ENCODE measurements around the gene SYT14.
"Not testable (repeated sequence)": the region's sequence is repeated elsewhere in the genome, so short reads cannot be mapped to it uniquely, and the experiment has no call there.

The SYT14 gene

DNA sequence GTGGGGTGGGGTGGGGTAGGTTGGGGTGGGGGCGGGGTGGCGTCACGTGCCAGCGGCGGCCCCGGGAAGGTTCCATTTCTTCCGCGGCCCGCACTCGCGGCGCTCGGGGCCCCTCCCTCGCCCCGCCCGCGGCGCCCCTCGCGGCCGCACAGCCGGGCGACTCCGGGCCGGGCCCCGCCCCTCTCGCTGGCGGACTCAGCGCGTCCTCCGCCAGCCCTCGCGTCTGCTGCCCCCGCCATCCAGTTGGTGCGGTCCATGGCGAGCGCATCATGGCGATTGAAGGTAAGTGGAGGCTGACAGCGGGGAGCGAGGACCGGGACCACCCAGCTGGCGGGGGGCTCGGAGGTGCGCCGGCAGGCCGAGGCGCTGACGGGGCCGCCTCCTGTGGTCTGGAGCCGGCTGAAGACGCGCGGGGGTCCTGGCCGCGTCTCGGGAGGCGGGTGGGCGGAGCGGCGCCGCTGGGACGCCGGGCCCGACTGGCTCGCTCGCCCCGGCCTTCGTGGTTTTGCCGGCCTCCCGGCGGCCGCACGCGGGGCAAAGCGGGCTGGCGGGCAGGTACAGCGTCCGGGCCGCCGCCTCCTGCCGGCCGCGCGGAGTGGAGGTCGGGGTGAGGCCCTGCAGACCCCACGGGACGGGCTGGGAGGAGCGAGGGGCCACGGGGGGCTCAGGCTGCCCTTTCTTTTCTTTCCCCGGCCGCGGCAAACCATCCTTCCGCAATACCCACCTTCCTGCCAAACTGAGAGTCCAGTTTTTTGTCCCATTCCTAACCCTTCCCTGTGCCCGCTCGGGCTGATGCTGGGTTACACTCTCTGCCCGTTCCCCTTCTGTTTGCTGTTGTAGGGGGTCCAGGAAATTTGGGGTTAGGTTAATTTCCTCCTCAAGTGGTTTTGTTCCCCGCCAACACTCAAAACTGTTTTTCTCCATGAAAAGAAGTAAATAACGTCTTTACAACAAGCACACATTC lies at the start of gene SYT14:
Gene SYT14, plus strand, starts transcription at position 222 of the 964 bp plus-strand sequence. Its CDS starts 48 bp downstream, at position 270.
- DNase-seq (ENCODE audit: low read depth, low spot score): no peak

DNA sequence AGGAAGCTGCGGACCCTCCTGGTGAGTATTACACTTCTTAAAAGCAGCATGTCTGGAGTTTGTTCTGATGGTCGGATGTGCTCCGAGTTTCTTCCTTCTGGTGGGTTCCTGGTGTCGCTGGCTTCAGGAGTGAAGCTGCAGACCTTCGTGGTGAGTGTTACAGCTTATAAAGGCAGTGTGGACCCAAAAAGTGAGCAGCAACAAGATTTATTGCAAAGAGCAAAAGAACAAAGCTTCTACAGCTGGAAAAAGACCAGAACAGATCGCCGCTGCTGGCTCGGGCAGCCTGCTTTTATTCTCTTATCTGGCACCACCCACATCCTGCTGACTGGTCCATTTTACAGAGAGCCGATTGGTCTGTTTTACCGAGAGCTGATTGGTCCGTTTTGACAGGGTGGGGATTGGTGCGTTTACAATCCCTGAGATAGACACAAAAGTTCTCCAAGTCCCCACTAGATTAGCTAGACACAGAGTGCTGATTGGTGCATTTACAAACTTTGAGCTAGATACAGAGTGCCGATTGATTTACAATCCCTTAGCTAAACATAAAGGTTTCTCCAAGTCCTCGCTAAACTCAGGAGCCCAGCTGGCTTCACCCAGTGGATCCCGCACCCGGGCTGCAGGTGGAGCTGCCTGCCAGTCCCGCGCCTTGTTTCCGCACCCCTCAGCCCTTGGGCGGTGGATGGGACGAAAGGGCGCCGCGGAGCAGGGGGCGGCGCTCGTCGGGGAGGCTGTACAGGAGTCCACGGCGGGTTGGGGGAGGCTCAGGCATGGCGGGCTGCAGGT lies 49.5 kb upstream of the SYT14 start:
- not testable (repeated sequence) for DNase-seq (ENCODE audit: low read depth, low spot score)

GRCh38 chr1:209889077-209889418 lies 49.0 kb upstream of the SYT14 start:
- DNase-seq (ENCODE audit: low read depth, low spot score): no peak

DNA sequence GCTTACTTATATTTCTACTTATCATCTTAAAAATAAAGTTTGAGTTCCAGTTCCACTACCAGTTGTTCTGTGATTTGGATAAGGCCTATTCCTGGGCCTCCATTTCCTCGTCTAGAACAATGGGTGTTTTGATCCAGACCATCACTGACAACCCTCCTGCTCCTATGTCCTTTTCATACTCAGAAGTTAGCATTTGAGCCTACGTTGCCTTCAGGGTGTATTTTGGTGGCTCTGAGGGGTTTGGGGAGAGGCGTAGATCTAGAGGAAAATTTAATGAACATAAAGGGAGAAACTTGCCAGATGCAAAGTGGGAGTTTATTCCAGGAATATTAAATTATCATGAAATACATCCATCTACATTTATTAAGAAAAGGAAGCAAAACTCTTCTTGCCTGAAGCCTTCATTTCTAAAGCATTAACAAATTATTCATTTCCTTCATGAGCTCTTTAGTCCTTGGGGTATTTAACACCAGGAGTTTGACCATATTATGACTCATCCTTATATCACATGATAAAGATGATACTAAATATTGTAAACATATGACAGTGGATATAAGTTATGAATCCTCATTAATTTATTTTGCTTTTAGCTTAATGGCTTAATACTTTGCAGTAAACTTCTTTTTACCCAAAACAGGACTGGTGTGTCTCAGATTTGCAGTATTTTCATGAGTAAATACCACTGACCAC lies 47.2 kb upstream of the SYT14 start:
- no peak for DNase-seq (ENCODE audit: low read depth, low spot score)

DNA sequence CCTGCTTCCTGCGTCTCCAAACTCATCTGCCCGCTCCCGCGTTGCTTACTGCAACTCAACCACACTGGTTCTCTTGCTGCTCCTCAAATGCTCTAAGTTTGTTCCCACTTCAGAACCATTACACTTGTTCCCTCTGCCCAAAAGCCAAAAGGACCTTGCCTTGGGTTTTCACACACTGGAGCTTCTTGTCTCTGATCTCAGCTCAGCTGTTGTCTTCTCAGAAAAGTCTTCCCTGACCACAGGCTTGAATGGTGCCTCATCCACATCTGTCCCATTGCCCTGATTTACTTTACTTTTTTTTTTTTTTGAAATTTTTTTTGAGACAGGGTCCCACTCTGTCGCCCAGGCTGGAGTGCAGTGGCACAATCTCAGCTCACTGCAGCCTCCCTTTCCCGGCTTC lies 44.3 kb upstream of the SYT14 start:
- no peak for DNase-seq (ENCODE audit: low read depth, low spot score)

GRCh38 chr1:209895709-209896108 lies 42.3 kb upstream of the SYT14 start:
- no peak for DNase-seq (ENCODE audit: low read depth, low spot score)

GRCh38 chr1:209896346-209896745 lies 41.7 kb upstream of the SYT14 start:
- DNase-seq (ENCODE audit: low read depth, low spot score): no peak

- not testable (repeated sequence) for DNase-seq (ENCODE audit: low read depth, low spot score)
Measured at GRCh38 chr1:209898271-209898670, 39.7 kb upstream of the SYT14 start.

DNA sequence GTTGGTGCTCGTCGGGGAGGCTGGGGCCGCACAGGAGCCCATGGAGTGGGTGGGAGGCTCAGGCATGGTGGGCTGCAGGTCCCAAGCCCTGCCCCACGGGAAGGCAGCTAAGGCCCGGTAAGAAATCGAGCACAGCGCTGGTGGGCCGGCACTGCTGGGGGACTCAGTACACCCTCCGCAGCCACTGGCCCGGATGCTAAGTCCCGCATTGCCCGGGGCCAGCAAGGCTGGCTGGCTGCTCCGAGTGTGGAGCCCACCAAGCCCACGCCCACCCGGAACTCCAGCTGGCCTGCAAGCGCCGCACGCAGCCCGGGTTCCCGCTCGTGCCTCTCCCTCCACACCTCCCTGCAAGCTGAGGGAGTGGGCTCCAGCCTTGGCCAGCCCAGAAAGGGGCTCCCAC lies 39.2 kb upstream of the SYT14 start:
- DNase-seq (ENCODE audit: low read depth, low spot score): not testable (repeated sequence)

DNA sequence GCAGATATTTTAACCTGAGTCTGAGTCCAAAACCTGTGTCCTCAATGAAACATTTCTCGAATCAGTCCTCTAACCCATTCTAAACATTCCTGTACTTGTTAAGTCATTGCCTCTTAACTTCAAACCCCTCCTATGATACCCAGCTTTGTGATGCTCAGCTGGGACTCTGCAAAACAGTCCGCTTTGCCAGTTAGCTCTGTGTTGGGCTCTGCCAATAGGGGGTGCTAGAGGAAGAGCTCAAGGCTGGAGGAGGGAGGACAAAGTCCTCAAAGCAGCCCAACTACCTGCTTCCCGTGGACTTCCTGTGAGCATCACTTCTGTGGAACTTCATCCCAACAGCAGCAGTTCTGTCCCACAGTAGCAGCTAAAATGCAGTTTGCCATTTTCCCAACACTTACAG lies 38.1 kb upstream of the SYT14 start:
- no peak for DNase-seq (ENCODE audit: low read depth, low spot score)

DNA sequence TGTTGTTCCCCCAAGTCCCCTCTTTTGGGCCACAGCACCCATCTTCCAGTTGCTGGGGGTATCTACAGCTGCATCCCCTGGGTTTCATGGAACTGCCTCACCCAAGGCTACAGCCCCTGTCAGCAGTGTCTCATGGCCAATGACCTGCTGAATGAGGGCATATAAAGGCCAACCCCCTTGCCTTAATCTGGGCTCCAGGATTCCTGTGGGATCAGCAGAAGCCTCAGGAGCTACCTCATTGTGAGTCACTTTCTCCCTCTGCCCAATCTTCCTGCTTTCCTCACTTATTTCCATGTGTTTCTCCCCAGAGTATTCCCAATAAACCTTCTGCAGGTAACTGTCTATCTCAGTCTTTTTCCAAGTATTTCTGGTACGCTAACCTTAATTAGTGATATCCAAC lies 37.3 kb upstream of the SYT14 start:
- DNase-seq (ENCODE audit: low read depth, low spot score): no peak

DNA sequence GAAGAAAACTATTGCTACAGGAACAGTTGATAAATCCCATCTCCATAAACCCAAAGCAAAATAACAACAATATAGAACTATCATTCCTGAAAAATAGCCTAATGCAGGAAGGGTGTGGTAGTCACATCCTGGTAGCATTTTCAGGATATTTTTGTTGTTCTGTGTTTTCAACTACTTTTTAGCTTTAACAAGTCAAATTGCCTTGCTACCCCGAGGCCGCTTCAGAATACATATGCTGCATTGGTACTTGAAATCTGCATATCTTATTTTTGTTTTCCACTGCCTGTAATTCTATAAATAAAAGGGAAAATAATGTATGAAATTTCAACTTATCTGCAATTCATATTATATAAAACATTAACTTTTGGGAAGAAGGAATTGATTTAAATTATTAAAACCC lies 36.8 kb upstream of the SYT14 start:
- no peak for DNase-seq (ENCODE audit: low read depth, low spot score)

DNA sequence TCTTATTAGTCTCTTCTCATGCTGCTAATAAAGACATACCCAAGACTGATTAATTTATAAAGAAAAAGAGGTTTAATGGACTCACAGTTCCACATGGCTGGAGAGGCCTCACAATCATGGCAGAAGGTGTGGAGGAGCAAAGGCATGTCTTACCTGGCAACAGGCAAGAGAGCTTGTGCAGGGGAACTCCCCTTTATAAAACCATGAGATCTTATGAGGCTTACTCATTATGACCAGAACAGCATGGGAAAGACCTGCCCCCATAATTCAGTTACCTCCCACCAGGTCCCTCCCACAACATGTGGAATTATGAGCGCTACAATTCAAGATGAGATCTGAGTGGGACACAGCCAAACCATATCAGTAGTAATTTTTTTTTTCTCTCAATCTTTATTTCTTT lies 33.2 kb upstream of the SYT14 start:
- not testable (repeated sequence) for DNase-seq (ENCODE audit: low read depth, low spot score)

DNA sequence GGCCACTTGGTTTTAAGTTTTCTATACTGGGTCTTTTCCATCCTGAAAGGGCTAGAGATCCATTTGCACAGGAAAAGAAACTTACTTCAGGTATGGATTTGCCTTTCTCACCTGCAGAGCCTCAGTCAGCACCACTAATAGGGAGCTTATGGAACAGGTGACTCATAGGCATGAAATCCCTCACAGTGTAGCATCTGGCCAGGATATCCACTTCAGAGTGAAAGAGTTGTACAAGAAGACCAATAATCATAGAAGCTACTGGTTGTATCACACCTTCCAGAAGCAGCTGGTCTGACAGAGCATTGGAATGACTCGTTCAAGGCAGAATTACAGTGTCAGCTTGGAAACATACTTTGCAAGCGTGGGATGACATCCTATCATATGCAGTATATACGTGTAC lies 26.3 kb upstream of the SYT14 start:
- no peak for DNase-seq (ENCODE audit: low read depth, low spot score)

DNA sequence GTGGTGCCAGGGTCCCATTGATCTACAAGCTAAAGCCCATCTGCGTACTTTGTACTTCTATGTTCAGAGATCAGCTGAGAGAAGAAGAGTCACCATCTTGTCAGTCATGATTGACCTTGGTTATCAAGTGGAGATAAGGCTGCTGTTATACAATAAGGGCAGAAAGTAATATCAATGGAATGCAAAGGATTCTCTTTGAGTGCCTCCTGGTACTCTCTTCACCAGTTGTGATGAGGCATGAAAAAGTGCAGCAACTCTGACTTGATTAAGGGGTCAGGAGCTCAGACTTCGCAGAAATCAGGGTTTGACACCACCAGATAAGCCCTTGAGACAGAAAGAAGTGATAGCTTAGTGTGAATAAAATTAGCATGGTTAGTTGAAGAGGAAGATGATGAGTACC lies 25.7 kb upstream of the SYT14 start:
- no peak for DNase-seq (ENCODE audit: low read depth, low spot score)

GRCh38 chr1:209919637-209920036 lies 18.4 kb upstream of the SYT14 start:
- DNase-seq (ENCODE audit: low read depth, low spot score): not testable (repeated sequence)

DNA sequence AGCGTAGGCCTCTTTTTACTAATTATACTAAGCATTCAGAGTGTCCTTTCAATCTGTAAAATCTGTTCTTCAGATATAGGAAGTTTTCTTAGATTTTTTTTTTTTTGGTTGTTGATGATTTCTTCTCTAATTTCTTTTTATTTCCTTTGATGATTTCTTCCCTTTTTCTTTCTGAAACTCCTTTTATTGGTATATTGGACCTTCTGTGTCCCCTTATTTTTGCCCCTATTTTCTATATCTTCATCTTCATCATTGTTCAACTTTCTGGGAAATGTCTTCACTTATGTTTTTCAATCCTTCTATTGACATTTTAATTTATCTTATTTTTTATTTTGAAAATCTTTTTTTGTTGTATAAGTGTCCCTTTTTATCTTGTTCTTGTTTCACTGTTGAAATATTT lies 17.2 kb upstream of the SYT14 start:
- no peak for DNase-seq (ENCODE audit: low read depth, low spot score)

DNA sequence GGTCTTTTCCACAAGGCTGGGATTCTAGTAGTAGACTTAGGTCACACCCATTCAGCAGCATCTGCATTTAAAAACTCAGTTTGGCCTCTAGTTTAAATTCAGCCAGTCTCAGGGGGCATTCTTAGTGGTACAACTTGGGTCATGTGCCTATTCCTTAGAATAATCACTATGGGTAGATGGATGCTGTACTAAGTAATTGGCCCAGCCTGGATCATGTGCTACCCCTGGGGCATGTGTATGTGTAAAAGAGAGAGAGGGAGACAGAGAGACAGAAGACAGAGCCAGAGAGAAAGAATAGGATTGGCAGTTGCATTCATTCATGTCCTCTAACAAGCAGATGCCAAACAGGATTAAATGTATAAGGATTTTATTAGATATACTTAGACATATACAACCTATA lies 13.6 kb upstream of the SYT14 start:
- no peak for DNase-seq (ENCODE audit: low read depth, low spot score)

DNA sequence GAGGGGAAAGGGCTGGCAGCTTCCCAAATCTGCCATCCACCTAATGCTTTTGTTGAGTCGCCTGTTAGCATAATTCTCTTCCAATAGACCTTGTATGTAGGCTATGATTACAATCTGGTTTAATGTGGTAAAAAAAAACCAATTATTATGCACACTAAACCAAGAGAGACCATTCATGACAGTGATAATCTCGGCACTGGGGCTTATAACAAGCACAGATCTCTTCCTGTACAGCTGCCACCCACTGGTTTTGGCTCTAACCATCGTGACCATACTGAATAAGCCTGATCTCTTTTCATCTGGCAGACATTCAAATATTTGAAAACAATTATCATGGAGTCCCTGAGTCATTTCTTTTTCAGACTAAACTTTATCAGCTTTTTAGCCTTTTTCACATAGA lies 12.0 kb upstream of the SYT14 start:
- no peak for DNase-seq (ENCODE audit: low read depth, low spot score)

- no peak for DNase-seq (ENCODE audit: low read depth, low spot score)
Measured at GRCh38 chr1:209927466-209927865, 10.6 kb upstream of the SYT14 start.

GRCh38 chr1:209929751-209930150 lies 8.3 kb upstream of the SYT14 start:
- DNase-seq (ENCODE audit: low read depth, low spot score): no peak

- DNase-seq (ENCODE audit: low read depth, low spot score): no peak
Measured at GRCh38 chr1:209931141-209931540, 6.9 kb upstream of the SYT14 start.

Data from activated CD4-positive, CD25-positive, alpha-beta regulatory T cell treated with anti-CD3 and anti-CD28 coated beads, Interleukin-2, amount 50 U/mL, for 16 hours (primary cell).